ENCODE data around the gene COL4A6.

COL4A6 gene

DNA sequence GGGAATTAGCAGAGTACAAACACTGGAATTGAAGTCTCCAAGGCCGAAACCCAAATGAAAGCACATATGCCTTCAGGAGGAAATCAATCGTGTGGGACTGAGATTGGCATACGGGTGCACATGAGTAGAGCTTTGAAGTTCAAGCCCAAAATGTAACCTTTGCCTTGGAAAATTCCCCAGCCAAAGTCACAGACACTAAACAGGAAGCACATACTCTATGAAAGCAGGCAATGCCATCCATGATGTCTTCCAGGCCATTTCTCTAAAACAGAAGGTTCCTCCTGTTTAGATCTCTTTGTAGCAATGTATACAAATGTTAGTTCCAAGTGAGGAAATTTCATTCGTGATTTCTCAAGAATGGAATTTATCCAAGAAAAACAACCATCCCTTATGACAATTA lies 162.5 kb downstream of the COL4A6 start:
- Histone ChIP-seq H3K4me1 (ENCODE audit: control insufficient read depth, insufficient read depth, low read length, unreplicated experiment) (no peaks in the 10 kb centered on the region), H3K27ac (ENCODE audit: low read depth, low read length) (no peak overlapping the region), H2AFZ (ENCODE audit: low read length, unreplicated experiment) (no peak overlapping the region), H3K79me2 (ENCODE audit: control insufficient read depth, insufficient read depth, low read length, unreplicated experiment) (no peaks in the 10 kb centered on the region), H3K36me3 (ENCODE audit: insufficient read depth, low read length) (no peaks in the 10 kb centered on the region), H3K4me3 (ENCODE audit: low read depth, low read length) (no peak overlapping the region), H3K27me3 (ENCODE audit: insufficient read depth, low read length) (no peaks in the 10 kb centered on the region)

DNA sequence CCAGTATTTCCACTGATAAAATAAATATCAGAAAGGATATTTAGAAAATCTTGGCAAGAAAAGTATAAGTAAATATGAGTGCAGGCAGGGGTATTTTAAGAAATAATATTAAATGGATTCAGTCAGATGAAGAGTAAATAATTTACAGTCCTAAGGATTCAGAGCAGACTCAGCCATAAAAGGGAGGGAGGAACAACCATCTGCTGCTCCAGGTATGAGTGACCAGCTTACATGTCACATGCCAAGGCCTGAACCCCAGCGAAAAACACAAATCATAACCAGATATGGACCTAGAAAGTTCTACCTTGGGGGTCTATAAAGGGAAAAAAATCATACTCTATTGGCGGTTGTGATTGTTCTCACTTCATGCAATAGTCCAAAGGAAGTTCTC lies 166.8 kb downstream of the COL4A6 start:
- Histone ChIP-seq H3K4me3 (ENCODE audit: low read depth, low read length) (no peak overlapping the region), H2AFZ (ENCODE audit: low read length, unreplicated experiment) (no peak overlapping the region), H3K4me1 (ENCODE audit: control insufficient read depth, insufficient read depth, low read length, unreplicated experiment) (peaks cover 7% of the 10 kb centered on the region), H3K36me3 (ENCODE audit: insufficient read depth, low read length) (no peaks in the 10 kb centered on the region), H3K27ac (ENCODE audit: low read depth, low read length) (no peak overlapping the region), H3K79me2 (ENCODE audit: control insufficient read depth, insufficient read depth, low read length, unreplicated experiment) (no peaks in the 10 kb centered on the region), H3K27me3 (ENCODE audit: insufficient read depth, low read length) (no peaks in the 10 kb centered on the region)

DNA sequence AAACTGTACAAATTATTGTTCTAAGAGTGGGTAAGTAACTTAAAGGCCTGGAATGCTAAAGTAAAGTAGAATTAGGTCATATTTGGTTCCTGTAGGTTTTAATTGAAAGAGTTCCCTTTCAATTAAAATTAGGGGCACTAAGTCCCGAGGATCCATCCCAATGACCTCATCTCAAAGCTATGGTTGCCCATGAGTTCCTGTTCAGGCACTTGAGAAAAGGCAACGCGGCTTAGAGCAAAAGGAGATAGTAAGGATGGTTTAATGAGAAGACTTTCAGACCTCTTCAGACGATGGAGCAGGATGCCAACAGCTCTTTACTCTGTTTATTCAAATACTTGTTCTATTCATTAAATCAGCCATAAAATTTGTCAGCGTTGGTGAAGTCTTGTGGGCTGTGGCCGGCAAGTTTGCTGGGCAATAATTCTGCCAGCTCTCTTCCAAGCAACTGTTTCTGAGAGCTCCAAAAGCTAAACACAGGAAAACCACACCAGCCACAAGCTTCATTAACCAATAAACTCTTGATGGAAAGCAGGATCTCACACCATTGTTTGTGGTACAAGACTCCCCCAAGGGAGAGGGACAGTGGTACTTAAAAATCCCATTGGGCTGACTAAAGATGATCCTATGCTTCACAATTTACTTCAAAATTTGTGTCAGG lies 167.4 kb downstream of the COL4A6 start:
- no peaks in the 10 kb centered on the region for H3K36me3 ChIP-seq (ENCODE audit: insufficient read depth, low read length)
- no peak overlapping the region for H2AFZ ChIP-seq (ENCODE audit: low read length, unreplicated experiment)
- H3K79me2 ChIP-seq (ENCODE audit: control insufficient read depth, insufficient read depth, low read length, unreplicated experiment): no peaks in the 10 kb centered on the region
- H3K4me1 ChIP-seq (ENCODE audit: control insufficient read depth, insufficient read depth, low read length, unreplicated experiment): peaks cover 7% of the 10 kb centered on the region
- no peaks in the 10 kb centered on the region for H3K27me3 ChIP-seq (ENCODE audit: insufficient read depth, low read length)
- no peak overlapping the region for H3K27ac ChIP-seq (ENCODE audit: low read depth, low read length)
- no peak overlapping the region for H3K4me3 ChIP-seq (ENCODE audit: low read depth, low read length)

DNA sequence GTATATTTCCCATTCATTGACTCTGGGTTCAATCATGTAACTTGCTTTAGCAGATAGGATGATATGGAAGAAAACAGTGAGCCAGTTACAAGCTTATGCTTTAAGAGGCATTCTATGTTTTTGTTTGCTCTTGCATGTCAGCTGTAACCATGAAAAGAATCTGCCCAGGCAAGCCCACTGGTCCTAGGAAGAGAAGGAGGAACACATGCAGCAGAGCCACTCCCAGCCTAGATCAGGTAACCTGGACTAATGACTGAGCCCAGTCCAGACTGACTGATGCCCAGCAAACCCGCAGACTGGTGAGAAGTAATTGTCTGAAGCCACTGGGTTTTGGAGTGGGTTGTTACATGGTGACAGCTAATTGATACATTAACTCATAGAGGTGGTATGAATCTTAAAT lies 167.9 kb downstream of the COL4A6 start:
- no peak overlapping the region for H3K27ac ChIP-seq (ENCODE audit: low read depth, low read length)
- H3K27me3 ChIP-seq (ENCODE audit: insufficient read depth, low read length): no peaks in the 10 kb centered on the region

DNA sequence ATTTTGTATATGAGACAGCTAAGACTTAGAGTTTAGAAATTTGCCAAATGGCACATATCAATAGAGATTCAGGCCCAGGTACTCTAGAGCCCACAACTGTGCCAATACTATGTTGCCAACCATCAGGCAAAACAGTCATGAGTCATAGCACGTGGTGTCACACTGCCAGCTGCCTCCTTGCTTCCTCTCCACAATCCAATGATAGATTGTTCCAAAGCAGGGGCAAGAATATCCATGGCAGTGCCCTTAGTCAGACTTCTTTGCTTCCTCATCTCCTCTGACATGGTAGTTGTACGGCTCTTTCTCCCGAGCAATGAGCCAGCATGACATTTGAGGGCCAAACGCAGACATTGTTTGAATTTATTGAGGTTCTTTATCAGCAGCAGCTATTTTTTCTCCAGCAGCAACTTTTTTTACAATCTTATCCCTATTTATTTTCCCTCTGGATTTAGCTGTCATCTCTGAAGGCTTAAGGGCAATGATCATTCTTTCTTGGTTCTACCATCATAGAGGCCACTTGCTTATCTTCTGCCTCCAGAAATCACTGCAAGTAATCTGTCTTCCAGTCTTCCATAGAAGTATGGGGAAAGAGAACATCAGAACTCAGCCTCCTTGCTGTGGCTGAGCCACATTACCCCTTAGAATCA lies 169.7 kb downstream of the COL4A6 start:
- Histone ChIP-seq H3K4me3 (ENCODE audit: low read depth, low read length) (no peak overlapping the region), H3K36me3 (ENCODE audit: insufficient read depth, low read length) (no peaks in the 10 kb centered on the region), H3K27ac (ENCODE audit: low read depth, low read length) (no peak overlapping the region), H3K4me1 (ENCODE audit: control insufficient read depth, insufficient read depth, low read length, unreplicated experiment) (peaks cover 7% of the 10 kb centered on the region), H3K79me2 (ENCODE audit: control insufficient read depth, insufficient read depth, low read length, unreplicated experiment) (no peaks in the 10 kb centered on the region), H2AFZ (ENCODE audit: low read length, unreplicated experiment) (no peak overlapping the region), H3K27me3 (ENCODE audit: insufficient read depth, low read length) (no peaks in the 10 kb centered on the region)

More for the DNA sequence above, 167.9 kb downstream of the COL4A6 start:
- H3K36me3 ChIP-seq (ENCODE audit: insufficient read depth, low read length): no peaks in the 10 kb centered on the region
- H3K4me3 ChIP-seq (ENCODE audit: low read depth, low read length): no peak overlapping the region
- peaks cover 7% of the 10 kb centered on the region for H3K4me1 ChIP-seq (ENCODE audit: control insufficient read depth, insufficient read depth, low read length, unreplicated experiment)
- no peak overlapping the region for H2AFZ ChIP-seq (ENCODE audit: low read length, unreplicated experiment)
- H3K79me2 ChIP-seq (ENCODE audit: control insufficient read depth, insufficient read depth, low read length, unreplicated experiment): no peaks in the 10 kb centered on the region

DNA sequence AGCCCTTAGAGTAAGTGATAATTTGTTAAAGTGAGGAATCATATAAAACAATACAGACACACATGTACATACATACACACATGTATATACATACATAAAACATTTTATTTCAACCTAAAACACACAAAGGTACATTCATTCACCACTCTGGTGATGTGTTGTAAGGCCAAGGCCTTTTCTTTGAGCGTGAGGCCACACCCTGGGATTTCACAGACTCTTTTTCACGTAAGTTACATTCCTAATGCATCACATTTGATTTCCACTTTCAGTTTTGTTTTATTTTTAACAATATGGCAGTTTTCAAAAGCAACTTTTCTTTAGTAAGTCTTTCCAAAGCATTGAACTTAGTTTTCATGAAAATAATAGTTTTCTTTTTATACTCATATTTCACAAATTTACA lies 170.7 kb downstream of the COL4A6 start:
- Histone ChIP-seq H3K27ac (ENCODE audit: low read depth, low read length) (no peak overlapping the region), H3K36me3 (ENCODE audit: insufficient read depth, low read length) (no peaks in the 10 kb centered on the region), H3K27me3 (ENCODE audit: insufficient read depth, low read length) (no peaks in the 10 kb centered on the region), H3K4me3 (ENCODE audit: low read depth, low read length) (no peak overlapping the region), H3K79me2 (ENCODE audit: control insufficient read depth, insufficient read depth, low read length, unreplicated experiment) (no peaks in the 10 kb centered on the region), H3K4me1 (ENCODE audit: control insufficient read depth, insufficient read depth, low read length, unreplicated experiment) (peaks cover 7% of the 10 kb centered on the region), H2AFZ (ENCODE audit: low read length, unreplicated experiment) (no peak overlapping the region)

DNA sequence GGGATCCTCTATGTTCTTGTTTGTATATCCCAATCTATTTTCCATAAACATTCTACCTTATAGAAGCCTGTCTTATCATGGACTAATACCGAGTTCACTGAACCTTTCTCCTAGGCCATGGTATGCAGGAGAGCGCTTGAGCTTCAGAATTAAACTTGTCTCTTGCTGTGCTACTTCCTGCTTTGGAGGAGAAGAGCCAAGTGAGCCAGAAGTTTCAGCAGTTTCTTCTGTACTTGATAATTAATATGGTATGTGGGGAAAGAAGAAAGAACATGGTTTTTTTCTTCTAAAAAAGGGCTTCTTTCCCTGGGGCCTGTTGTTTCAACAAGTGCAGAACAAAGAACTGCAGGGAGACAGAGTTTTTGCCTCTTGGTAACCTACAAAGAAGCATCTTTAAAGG lies 173.8 kb downstream of the COL4A6 start:
- Histone ChIP-seq H3K4me3 (ENCODE audit: low read depth, low read length) (no peak overlapping the region), H3K27me3 (ENCODE audit: insufficient read depth, low read length) (no peaks in the 10 kb centered on the region), H3K4me1 (ENCODE audit: control insufficient read depth, insufficient read depth, low read length, unreplicated experiment) (peaks cover 18% of the 10 kb centered on the region), H3K36me3 (ENCODE audit: insufficient read depth, low read length) (no peaks in the 10 kb centered on the region), H3K27ac (ENCODE audit: low read depth, low read length) (no peak overlapping the region), H3K79me2 (ENCODE audit: control insufficient read depth, insufficient read depth, low read length, unreplicated experiment) (no peaks in the 10 kb centered on the region), H2AFZ (ENCODE audit: low read length, unreplicated experiment) (no peak overlapping the region)

DNA sequence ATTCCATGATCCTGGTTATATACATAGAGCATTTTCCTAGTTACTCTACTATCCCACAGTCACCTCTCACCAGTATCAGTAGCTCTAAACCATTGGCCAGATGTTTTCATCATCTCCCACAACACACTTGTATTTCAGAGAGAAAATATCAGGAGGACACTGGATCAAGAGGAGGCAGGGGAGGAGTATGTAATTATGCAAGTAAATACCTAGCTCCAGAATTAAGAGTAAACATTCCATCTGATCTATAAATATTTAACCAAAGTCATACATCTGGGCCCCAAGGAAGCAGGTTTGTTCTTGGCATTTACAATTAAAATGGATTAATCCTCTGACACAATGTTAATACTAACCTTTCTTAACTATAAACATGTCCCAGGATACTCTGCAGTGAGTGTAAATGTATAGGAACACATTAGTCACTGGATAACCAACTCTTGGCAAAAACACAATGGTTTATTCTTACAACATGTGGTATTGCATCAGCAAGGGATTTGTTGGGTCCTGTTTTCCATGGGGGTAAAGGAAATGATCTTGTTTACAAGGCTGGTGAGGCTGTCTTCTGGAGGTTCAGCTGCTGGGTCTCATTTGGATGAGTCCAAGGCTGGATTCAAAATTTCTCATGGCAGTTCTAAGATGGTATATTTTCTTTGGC lies 176.5 kb downstream of the COL4A6 start:
- Histone ChIP-seq H3K27me3 (ENCODE audit: insufficient read depth, low read length) (no peaks in the 10 kb centered on the region), H3K27ac (ENCODE audit: low read depth, low read length) (peak overlapping the region; percentile 48), H3K36me3 (ENCODE audit: insufficient read depth, low read length) (no peaks in the 10 kb centered on the region), H3K4me1 (ENCODE audit: control insufficient read depth, insufficient read depth, low read length, unreplicated experiment) (peaks cover 12% of the 10 kb centered on the region), H3K79me2 (ENCODE audit: control insufficient read depth, insufficient read depth, low read length, unreplicated experiment) (no peaks in the 10 kb centered on the region), H3K4me3 (ENCODE audit: low read depth, low read length) (no peak overlapping the region), H2AFZ (ENCODE audit: low read length, unreplicated experiment) (no peak overlapping the region)

DNA sequence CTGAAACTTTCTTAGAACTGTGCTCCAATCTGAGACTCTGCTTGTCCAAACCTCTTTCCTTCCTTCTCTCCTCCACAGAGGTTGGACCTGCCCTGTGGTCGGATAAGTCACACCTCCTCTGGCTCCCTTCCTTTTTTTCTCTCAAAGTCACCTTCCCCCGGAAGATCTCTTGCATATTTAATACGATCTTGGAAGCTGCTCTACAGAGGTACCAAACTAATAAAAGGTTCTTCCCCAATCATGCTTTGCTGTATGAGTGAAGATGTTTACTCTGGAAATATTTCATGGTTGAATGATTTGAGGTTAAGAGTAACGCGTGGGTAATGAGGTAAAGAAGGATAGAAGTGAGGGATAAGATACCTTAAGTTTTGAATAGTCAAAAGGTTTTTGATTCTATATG lies 180.7 kb downstream of the COL4A6 start:
- no peaks in the 10 kb centered on the region for H3K27me3 ChIP-seq (ENCODE audit: insufficient read depth, low read length)
- no peaks in the 10 kb centered on the region for H3K79me2 ChIP-seq (ENCODE audit: control insufficient read depth, insufficient read depth, low read length, unreplicated experiment)
- no peak overlapping the region for H3K27ac ChIP-seq (ENCODE audit: low read depth, low read length)
- H3K4me1 ChIP-seq (ENCODE audit: control insufficient read depth, insufficient read depth, low read length, unreplicated experiment): peaks cover 12% of the 10 kb centered on the region
- H3K36me3 ChIP-seq (ENCODE audit: insufficient read depth, low read length): no peaks in the 10 kb centered on the region
- H2AFZ ChIP-seq (ENCODE audit: low read length, unreplicated experiment): no peak overlapping the region
- no peak overlapping the region for H3K4me3 ChIP-seq (ENCODE audit: low read depth, low read length)

DNA sequence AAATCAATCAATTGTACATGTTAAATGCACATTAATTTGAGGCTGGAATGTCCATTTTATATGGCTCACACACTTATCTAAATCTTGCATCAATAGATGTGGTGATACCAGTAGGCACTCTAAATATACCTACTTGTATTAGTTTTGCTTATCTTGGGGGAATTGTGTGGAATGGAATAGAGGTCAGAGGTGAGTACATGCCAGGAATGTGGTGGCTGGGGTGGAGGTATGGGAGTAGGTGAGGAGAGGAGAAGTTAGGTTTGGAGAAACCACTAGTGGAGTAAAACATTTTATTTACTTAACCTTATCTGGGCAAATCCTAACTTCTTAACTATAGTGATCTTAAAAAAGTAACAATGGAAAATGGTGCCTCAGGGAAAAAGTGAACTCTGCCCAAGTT lies 183.6 kb downstream of the COL4A6 start:
- no peaks in the 10 kb centered on the region for H3K27me3 ChIP-seq (ENCODE audit: insufficient read depth, low read length)
- H3K36me3 ChIP-seq (ENCODE audit: insufficient read depth, low read length): no peaks in the 10 kb centered on the region
- no peaks in the 10 kb centered on the region for H3K79me2 ChIP-seq (ENCODE audit: control insufficient read depth, insufficient read depth, low read length, unreplicated experiment)
- H2AFZ ChIP-seq (ENCODE audit: low read length, unreplicated experiment): no peak overlapping the region
- H3K4me1 ChIP-seq (ENCODE audit: control insufficient read depth, insufficient read depth, low read length, unreplicated experiment): no peaks in the 10 kb centered on the region
- no peak overlapping the region for H3K27ac ChIP-seq (ENCODE audit: low read depth, low read length)
- H3K4me3 ChIP-seq (ENCODE audit: low read depth, low read length): no peak overlapping the region

All from ACC112 (cell line).